Liver (tissue), 9 donors: ENCODE data around the gene CDK11A. TPM values are rescaled to one million over a fixed set of nuclear protein-coding genes. Genes with fewer than 3 reads are reported as not detected.

Experiments
- DNase-seq: peaks from one replicate; pipeline ENCODE4 v3.0.0-alpha.2; 2017; ENCODE audit warnings: low spot score
- H3K27ac ChIP-seq, 2 donors: one replicate each; pipeline ENCODE4 v1.7.0; 2013; ENCODE audit warnings: inconsistent platforms in 2 of 2, low read length in 2 of 2, control low read depth in 1 of 2, low read depth in 1 of 2, mild to moderate bottlenecking in 1 of 2
- H3K27me3 ChIP-seq, 4 donors: one replicate each; pipeline versions ENCODE4 v1.6.1 to v1.7.0; 2013; ENCODE audit warnings: low read length in 3 of 4, inconsistent platforms in 1 of 4, mild to moderate bottlenecking in 1 of 4, moderate library complexity in 1 of 4; ENCODE audit not compliant: control insufficient read depth in 4 of 4, insufficient read depth in 4 of 4
- H3K36me3 ChIP-seq, 4 donors: one replicate each; pipeline versions ENCODE4 v1.6.1 to v1.7.0; 2013; ENCODE audit warnings: low read length in 3 of 4, mild to moderate bottlenecking in 3 of 4, low read depth in 1 of 4, moderate library complexity in 1 of 4; ENCODE audit not compliant: control insufficient read depth in 4 of 4, insufficient read depth in 3 of 4
- H3K4me1 ChIP-seq, 4 donors: one replicate each; pipeline versions ENCODE4 v1.6.1 to v1.7.0; 2013; ENCODE audit warnings: low read length in 3 of 4, mild to moderate bottlenecking in 3 of 4, moderate library complexity in 1 of 4; ENCODE audit not compliant: control insufficient read depth in 4 of 4, insufficient read depth in 4 of 4
- H3K4me3 ChIP-seq, 3 donors: one replicate each; pipeline versions ENCODE4 v1.6.1 to v1.7.0; 2013; ENCODE audit warnings: low read length in 3 of 3, control low read depth in 1 of 3, low read depth in 1 of 3, mild to moderate bottlenecking in 1 of 3
- H3K9ac ChIP-seq, 2 donors: one replicate each; pipeline ENCODE4 v1.7.0; 2013; ENCODE audit warnings: low read length in 2 of 2, mild to moderate bottlenecking in 2 of 2, moderate library complexity in 2 of 2, control low read depth in 1 of 2, low read depth in 1 of 2
- H3K9me3 ChIP-seq, 4 donors: one replicate each; pipeline versions ENCODE4 v1.6.1 to v1.7.0; 2013; ENCODE audit warnings: low read length in 3 of 4; ENCODE audit not compliant: control insufficient read depth in 4 of 4
- ATF3 ChIP-seq: IDR thresholded peaks from 2 replicates; pipeline ENCODE4 v1.6.1; 2016; ENCODE audit warnings: antibody characterized with exemption
- CTCF ChIP-seq: fragments of 150-350 bp; IDR thresholded peaks from 2 replicates; pipeline ENCODE4 v1.5.1; 2017; ENCODE audit warnings: improper control_type of control experiment, low read depth, low read length; ENCODE audit not compliant: missing input control
- EGR1 ChIP-seq, 2 donors: IDR thresholded peaks; 2 replicates each; pipeline ENCODE4 v1.6.1; 2016 to 2018; ENCODE audit warnings: antibody characterized with exemption in 2 of 2, low read depth in 2 of 2
- FOXA1 ChIP-seq: IDR thresholded peaks from 2 replicates; pipeline ENCODE4 v1.6.1; 2016; ENCODE audit warnings: antibody characterized with exemption
- FOXA2 ChIP-seq: IDR thresholded peaks from 2 replicates; pipeline ENCODE4 v1.6.1; 2016; ENCODE audit warnings: antibody characterized with exemption
- HNF4G ChIP-seq: IDR thresholded peaks from 2 replicates; pipeline ENCODE4 v1.6.1; 2016; ENCODE audit warnings: antibody characterized with exemption
- MAX ChIP-seq: IDR thresholded peaks from 2 replicates; pipeline ENCODE4 v1.6.1; 2016; ENCODE audit warnings: antibody characterized with exemption
- NR2F2 ChIP-seq: IDR thresholded peaks from 2 replicates; pipeline ENCODE4 v1.6.1; 2016; ENCODE audit warnings: antibody characterized with exemption
- RAD21 ChIP-seq, 2 donors: IDR thresholded peaks; 2 replicates each; pipeline ENCODE4 v1.6.1; 2016; ENCODE audit warnings: antibody characterized with exemption in 2 of 2, mild to moderate bottlenecking in 2 of 2
- REST ChIP-seq: IDR thresholded peaks from 2 replicates; pipeline ENCODE4 v1.6.1; 2016; ENCODE audit warnings: antibody characterized with exemption, mild to moderate bottlenecking
- RXRA ChIP-seq, 2 donors: IDR thresholded peaks; 2 replicates each; pipeline ENCODE4 v1.6.1; 2017 to 2018; ENCODE audit warnings: antibody characterized with exemption in 2 of 2, mild to moderate bottlenecking in 1 of 2
- SP1 ChIP-seq: IDR thresholded peaks from 2 replicates; pipeline ENCODE4 v1.6.1; 2018; ENCODE audit warnings: antibody characterized with exemption, mild to moderate bottlenecking
- TAF1 ChIP-seq: conservative IDR thresholded peaks from 2 replicates; pipeline ENCODE4 v1.6.1; 2016; ENCODE audit warnings: antibody characterized with exemption, mild to moderate bottlenecking
- YY1 ChIP-seq: IDR thresholded peaks from 2 replicates; pipeline ENCODE4 v1.6.1; 2016; ENCODE audit warnings: antibody characterized with exemption, mild to moderate bottlenecking
- ZBTB33 ChIP-seq: IDR thresholded peaks from 2 replicates; pipeline ENCODE4 v1.6.1; 2016; ENCODE audit warnings: antibody characterized with exemption
- WGBS: extraction: QIAGEN DNeasy Blood & Tissue Kit; methylation state at CpG from one replicate; pipeline ENCODE4 v1.1.7; 2013; 5-methylcytosine and 5-hydroxymethylcytosine counted together
- polyA plus RNA-seq, 2 donors: library from polyadenylated mRNA; stranded (reverse) in 1 of 2; unstranded in 1 of 2; fragments of 200-250 nt in 1 of 2; fragments of >200 nt in 1 of 2; fragmentation: Nextera tagmentation in 1 of 2; extraction: Ambion mirVana in 1 of 2; gene quantifications; one replicate each; pipeline versions ENCODE4 v1.2.1 to v1.2.3, GENCODE V29; 2013 to 2015
- total RNA-seq, 2 donors: library from RNA; depleted of rRNA; stranded (reverse); fragments of >200 nt; gene quantifications; one replicate each; pipeline ENCODE4 v1.2.3, GENCODE V29; 2014
- donor health status: healthy.
- donor health status: healthy.
- donor health status: healthy.
- donor health status: healthy.
- donor health status: healthy.

The CDK11A gene
- total and polyA plus RNA-seq, 4 donors: 13.7 to 17.0 (median 13.9) TPM

GRCh38 chr1:1684031-1684681 is 40.0 kb downstream of the CDK11A start:
- peaks cover 0 to 3% (median 0%) of the 10 kb centered on the region in 4 donors for H3K36me3 ChIP-seq
- no peak for DNase-seq
- H3K27me3 ChIP-seq: no peaks in the 10 kb centered on the region
- H3K4me1 ChIP-seq: peaks cover 1 to 3% (median 2%) of the 10 kb centered on the region in 4 donors
- H3K9ac ChIP-seq: no peak overlapping the region
- 95% methylated on average over 28 of the region's 28 CpGs for WGBS
- H3K27ac ChIP-seq: no peak overlapping the region
- TF ChIP-seq FOXA1 (no peak), MAX (no peak), HNF4G (no peak), ATF3 (no peak), TAF1 (no peak), SP1 (no peak), EGR1 (IDR thresholded peaks at IDR 0.05; ENCODE audit: low read depth in 2 of 2) (no peak), RAD21 (IDR thresholded peaks at IDR 0.05) (no peak), ZBTB33 (no peak), RXRA (IDR thresholded peaks at IDR 0.05) (no peak), REST (no peak), CTCF (no peak), YY1 (no peak), NR2F2 (no peak), FOXA2 (no peak)
- no peaks in the 10 kb centered on the region for H3K9me3 ChIP-seq
- H3K4me3 ChIP-seq: no peak overlapping the region
